Upper lobe of left lung (tissue), 4 donors: ENCODE results near the gene DENND5B.

Experiments
- CTCF ChIP-seq, 6 experiments: fragments of 450-650 bp in 4 of 6; fragments of 200-600 bp in 2 of 6; sonication (generic) in 2 of 6; IDR thresholded peaks; one replicate each; pipeline ENCODE4 v1.5.1; 2016 to 2019; ENCODE audit warnings: antibody characterized with exemption in 6 of 6
- EP300 ChIP-seq, 4 donors: sonication (generic); formaldehyde crosslinking; IDR thresholded peaks; one replicate each; pipeline ENCODE4 v1.5.1; 2017; ENCODE audit warnings: antibody characterized with exemption in 4 of 4, control low read depth in 2 of 4
- POLR2AphosphoS5 ChIP-seq, 2 donors: sonication (generic); formaldehyde crosslinking; IDR thresholded peaks; one replicate each; pipeline ENCODE4 v1.5.1; 2017; ENCODE audit warnings: antibody characterized with exemption in 2 of 2

DNA sequence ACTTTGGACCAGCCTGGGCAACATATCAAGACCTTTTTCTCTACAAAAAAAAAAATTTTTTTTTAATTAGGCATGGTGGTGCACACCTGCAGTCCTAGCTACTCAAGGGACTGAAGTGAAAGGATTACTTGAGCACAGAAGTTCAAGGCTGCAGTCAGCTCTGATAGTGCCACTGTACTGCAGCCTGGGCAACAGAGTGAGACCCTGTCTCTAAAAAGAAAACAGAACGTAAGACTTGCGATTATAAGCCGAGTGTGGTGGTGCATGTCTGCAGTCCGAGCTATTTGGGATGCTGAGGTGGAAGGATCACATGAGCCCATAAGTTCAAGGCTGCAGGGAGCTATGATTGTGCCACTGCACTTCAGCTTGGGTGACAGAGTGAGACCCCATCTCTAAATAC is 76.0 kb downstream of the DENND5B start:
- no peak for TF ChIP-seq CTCF (IDR thresholded peaks at IDR 0.05)
- no peak for TF ChIP-seq EP300 (IDR thresholded peaks at IDR 0.05)
- no peak for TF ChIP-seq POLR2AphosphoS5 (IDR thresholded peaks at IDR 0.05)
